ENCODE measurements around the gene EIF3I.

Gene EIF3I

GRCh38 chr1:32266921-32267591, 44.8 kb downstream of the EIF3I start:
- no peak for DNase-seq (ENCODE audit: low spot score)

GRCh38 chr1:32269744-32270143, 47.5 kb downstream of the EIF3I start:
- no peak for DNase-seq (ENCODE audit: low spot score)

GRCh38 chr1:32272557-32273390, 50.6 kb downstream of the EIF3I start:
- DNase-seq (ENCODE audit: low spot score) = no peak

- no peak for DNase-seq (ENCODE audit: low spot score)
Observed at GRCh38 chr1:32273391-32274208, 51.4 kb downstream of the EIF3I start.

GRCh38 chr1:32274646-32275340, 52.6 kb downstream of the EIF3I start:
- DNase-seq (ENCODE audit: low spot score) = no peak

DNA sequence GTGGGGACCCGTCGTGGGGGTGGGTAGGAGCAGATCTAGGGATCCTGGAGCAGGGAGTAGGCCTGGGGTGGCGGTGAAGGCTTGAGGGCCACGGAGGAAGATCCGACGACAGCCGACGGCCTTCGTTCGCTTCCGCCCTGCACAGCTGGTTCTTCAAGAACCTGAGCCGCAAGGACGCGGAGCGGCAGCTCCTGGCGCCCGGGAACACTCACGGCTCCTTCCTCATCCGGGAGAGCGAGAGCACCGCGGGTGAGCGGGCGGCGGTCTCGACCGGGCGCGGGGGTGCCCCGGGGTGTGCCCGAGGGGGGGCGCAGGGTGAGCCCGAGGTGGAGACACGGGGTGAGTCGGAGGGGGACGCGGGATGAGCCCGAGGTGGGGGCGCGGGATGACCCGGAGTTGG, 53.2 kb downstream of the EIF3I start:
- DNase-seq (ENCODE audit: low spot score) = no peak

GRCh38 chr1:32276032-32276782, 54.0 kb downstream of the EIF3I start:
- DNase-seq (ENCODE audit: low spot score) = no peak
